Activated CD4-positive, alpha-beta T cell treated with anti-CD3 and anti-CD28 coated beads for 36 hours (primary cell): ENCODE data around the gene SLC38A3. TPM values are rescaled to one million over a fixed set of nuclear protein-coding genes. Genes with fewer than 3 reads are reported as not detected.

ENCODE experiments used
- ATAC-seq: fragments of 200-7000 bp; cut with Tn5 transposase; one replicate; pipeline ENCODE4 v1.10.0; 2021; ENCODE audit warnings: mild to moderate bottlenecking, moderate library complexity
- CTCF ChIA-PET: fragments of 350-600 bp; sonication (Branson Sonifier 250); formaldehyde crosslinking; loops from one replicate; lab custom pipeline; 2021; ENCODE audit warnings: antibody characterized with exemption; lab: Charles Lee
- POLR2A ChIA-PET: fragments of 350-600 bp; sonication (Branson Sonifier 250); formaldehyde crosslinking; loops from one replicate; lab custom pipeline; 2021; ENCODE audit warnings: antibody characterized with exemption, inconsistent platforms; lab: Charles Lee
- DNase-seq: peaks from one replicate; pipeline ENCODE4 v3.0.0-alpha.2; 2020
- H3K27ac Mint-ChIP-seq: one replicate; pipeline ENCODE4 v1.8.0; 2021; ENCODE audit warnings: mixed read lengths
- H3K27me3 Mint-ChIP-seq: one replicate; pipeline ENCODE4 v1.8.0; 2021; ENCODE audit warnings: mixed read lengths
- H3K36me3 Mint-ChIP-seq: one replicate; pipeline ENCODE4 v1.8.0; 2021; ENCODE audit warnings: low read depth, mixed read lengths
- H3K4me1 Mint-ChIP-seq: one replicate; pipeline ENCODE4 v1.8.0; 2021; ENCODE audit warnings: mixed read lengths
- H3K4me3 Mint-ChIP-seq: one replicate; pipeline ENCODE4 v1.8.0; 2021; ENCODE audit warnings: mild to moderate bottlenecking, moderate library complexity, mixed read lengths
- H3K9me3 Mint-ChIP-seq: one replicate; pipeline ENCODE4 v1.8.0; 2021; ENCODE audit warnings: low read depth, mixed read lengths
- intact Hi-C, 2 experiments: fragments of 100-400 bp; cut with DNase I in 1 of 2; cut with micrococcal nuclease in 1 of 2; formaldehyde crosslinking; loops; one replicate each; pipeline versions ENCODE4 v1.14.2 to v1.15.1; 2022 to 2024; cut with DNase I, micrococcal nuclease
- total RNA-seq, 2 experiments: library from RNA; stranded (reverse); gene quantifications; one replicate each; pipeline ENCODE4 v1.2.3, GENCODE V29; 2021

SLC38A3 gene
- total RNA-seq, 2 experiments from 2014 or later: 0.12 TPM; not detected in 1

GRCh38 chr3:50212502-50212901 is 7.4 kb downstream of the SLC38A3 start:
- Mint-ChIP-seq H3K36me3 (no peaks in the 10 kb centered on the region), H3K4me1 (no peaks in the 10 kb centered on the region), H3K9me3 (no peaks in the 10 kb centered on the region), H3K27ac (no peak overlapping the region), H3K27me3 (peaks cover 3% of the 10 kb centered on the region), H3K4me3 (no peak overlapping the region)
- CTCF ChIA-PET: interaction anchor here (0.6 to 1.3 kb wide), 6 partner anchors 10 to 130 kb away, joined by 3 to 6 read pairs (median 3); no protein-coding TSS in a partner anchor
- ATAC-seq (no peak), DNase-seq (no peak)
- intact Hi-C loops: no loop called here
- POLR2A ChIA-PET: no interaction called here

GRCh38 chr3:50212971-50213370 is 7.9 kb downstream of the SLC38A3 start:
- ATAC-seq (no peak), DNase-seq (no peak)
- intact Hi-C loops: no loop called here
- no peak overlapping the region for H3K27ac Mint-ChIP-seq
- no peaks in the 10 kb centered on the region for H3K4me1 Mint-ChIP-seq
- H3K4me3 Mint-ChIP-seq: no peak overlapping the region
- H3K27me3 Mint-ChIP-seq: no peaks in the 10 kb centered on the region
- no peaks in the 10 kb centered on the region for H3K9me3 Mint-ChIP-seq
- ChIA-PET POLR2A (no interaction called here), CTCF (interaction anchor here (0.6 to 1.4 kb wide), 2 partner anchors 13 to 14 kb away, joined by 4 to 6 read pairs; no protein-coding TSS in a partner anchor)
- H3K36me3 Mint-ChIP-seq: no peaks in the 10 kb centered on the region

- DNase-seq (no peak), ATAC-seq (no peak)
- no peak overlapping the region for H3K27ac Mint-ChIP-seq
- ChIA-PET CTCF (interaction anchor here (0.6 to 1.4 kb wide), 2 partner anchors 12 to 14 kb away, joined by 4 to 6 read pairs; no protein-coding TSS in a partner anchor), POLR2A (no interaction called here)
- H3K4me1 Mint-ChIP-seq: no peaks in the 10 kb centered on the region
- H3K4me3 Mint-ChIP-seq: no peak overlapping the region
- no peaks in the 10 kb centered on the region for H3K9me3 Mint-ChIP-seq
- intact Hi-C loops: no loop called here
- H3K27me3 Mint-ChIP-seq: no peaks in the 10 kb centered on the region
- no peaks in the 10 kb centered on the region for H3K36me3 Mint-ChIP-seq
These were observed 8.3 kb downstream of the SLC38A3 start for GRCh38 chr3:50213373-50213772.

- no peak for DNase-seq
- ChIA-PET POLR2A (no interaction called here), CTCF (interaction anchor here (0.7 to 1.0 kb wide), 4 partner anchors 11 to 435 kb away, joined by 3 to 5 read pairs (median 3); no protein-coding TSS in a partner anchor)
- Mint-ChIP-seq H3K9me3 (no peaks in the 10 kb centered on the region), H3K4me3 (no peak overlapping the region), H3K36me3 (no peaks in the 10 kb centered on the region), H3K27me3 (no peaks in the 10 kb centered on the region), H3K4me1 (no peaks in the 10 kb centered on the region), H3K27ac (no peak overlapping the region)
- no peak for ATAC-seq
- intact Hi-C loops: no loop called here
These were observed 9.8 kb downstream of the SLC38A3 start for GRCh38 chr3:50214824-50215223.

- no peak overlapping the region for H3K4me3 Mint-ChIP-seq
- CTCF ChIA-PET: interaction anchor here (0.7 to 2.3 kb wide), 5 partner anchors 12 to 436 kb away, joined by 3 to 9 read pairs (median 5); no protein-coding TSS in a partner anchor
- ATAC-seq: no peak
- intact Hi-C loops: no loop called here
- POLR2A ChIA-PET: no interaction called here
- H3K27ac Mint-ChIP-seq: no peak overlapping the region
- H3K36me3 Mint-ChIP-seq: no peaks in the 10 kb centered on the region
- H3K9me3 Mint-ChIP-seq: no peaks in the 10 kb centered on the region
- H3K27me3 Mint-ChIP-seq: no peaks in the 10 kb centered on the region
- no peaks in the 10 kb centered on the region for H3K4me1 Mint-ChIP-seq
- no peak for DNase-seq
These were observed 10.5 kb downstream of the SLC38A3 start for GRCh38 chr3:50215529-50215928.

- Mint-ChIP-seq H3K27ac (no peak overlapping the region), H3K27me3 (no peaks in the 10 kb centered on the region), H3K4me1 (no peaks in the 10 kb centered on the region), H3K36me3 (no peaks in the 10 kb centered on the region), H3K9me3 (no peaks in the 10 kb centered on the region), H3K4me3 (no peak overlapping the region)
- ChIA-PET POLR2A (no interaction called here), CTCF (interaction anchor here (2.3 kb wide), 1 partner anchor 29 kb away, joined by 6 read pairs; no protein-coding TSS in a partner anchor)
- DNase-seq (no peak), ATAC-seq (no peak)
- intact Hi-C loops: no loop called here
These were observed 12.6 kb downstream of the SLC38A3 start for GRCh38 chr3:50217681-50218080.

- Mint-ChIP-seq H3K9me3 (no peaks in the 10 kb centered on the region), H3K4me1 (no peaks in the 10 kb centered on the region), H3K4me3 (no peak overlapping the region), H3K36me3 (no peaks in the 10 kb centered on the region), H3K27me3 (no peaks in the 10 kb centered on the region), H3K27ac (no peak overlapping the region)
- ATAC-seq: no peak
- DNase-seq: no peak
- CTCF ChIA-PET: interaction anchor here (0.7 to 2.0 kb wide), 2 partner anchors 24 to 46 kb away, joined by 3 to 7 read pairs; no protein-coding TSS in a partner anchor
- POLR2A ChIA-PET: interaction anchor here (0.6 to 1.4 kb wide), 2 partner anchors 24 to 36 kb away, joined by 3 read pairs; no protein-coding TSS in a partner anchor
- intact Hi-C loops: no loop called here
These were observed 13.4 kb downstream of the SLC38A3 start for GRCh38 chr3:50218448-50218847.

- Mint-ChIP-seq H3K4me3 (no peak overlapping the region), H3K27me3 (no peaks in the 10 kb centered on the region), H3K36me3 (no peaks in the 10 kb centered on the region), H3K9me3 (no peaks in the 10 kb centered on the region), H3K27ac (no peak overlapping the region), H3K4me1 (no peaks in the 10 kb centered on the region)
- DNase-seq (no peak), ATAC-seq (no peak)
- ChIA-PET POLR2A (interaction anchor here (0.6 to 1.4 kb wide), 2 partner anchors 25 to 558 kb away, joined by 3 read pairs; no protein-coding TSS in a partner anchor), CTCF (interaction anchor here (0.5 to 2.0 kb wide), 4 partner anchors 25 to 1473 kb away, joined by 3 to 7 read pairs (median 3); no protein-coding TSS in a partner anchor)
- intact Hi-C loops: no loop called here
These were observed 14.2 kb downstream of the SLC38A3 start for GRCh38 chr3:50219285-50219684.

- Mint-ChIP-seq H3K4me1 (no peaks in the 10 kb centered on the region), H3K4me3 (no peak overlapping the region), H3K27ac (no peak overlapping the region), H3K36me3 (no peaks in the 10 kb centered on the region), H3K27me3 (no peaks in the 10 kb centered on the region), H3K9me3 (no peaks in the 10 kb centered on the region)
- no peak for ATAC-seq
- CTCF ChIA-PET: interaction anchor here (0.6 to 2.0 kb wide), 4 partner anchors 26 to 372 kb away, joined by 3 to 7 read pairs (median 4); no protein-coding TSS in a partner anchor
- POLR2A ChIA-PET: no interaction called here
- intact Hi-C loops: loop anchor here in 1 of 2 experiments (10.0 kb wide), 1 partner anchor 1375 kb away; the partner anchor contains the start of gene PRKAR2A
- no peak for DNase-seq
These were observed 15.0 kb downstream of the SLC38A3 start for GRCh38 chr3:50220109-50220508.

- ATAC-seq (peak; percentile 40), DNase-seq (no peak)
- Mint-ChIP-seq H3K4me1 (peaks cover 6% of the 10 kb centered on the region), H3K9me3 (no peaks in the 10 kb centered on the region), H3K27ac (no peak overlapping the region), H3K27me3 (no peaks in the 10 kb centered on the region), H3K4me3 (no peak overlapping the region), H3K36me3 (no peaks in the 10 kb centered on the region)
- ChIA-PET CTCF (interaction anchor here (0.6 to 2.6 kb wide), 8 partner anchors 19 to 1176 kb away, joined by 3 to 19 read pairs (median 4); no protein-coding TSS in a partner anchor), POLR2A (interaction anchor here (0.6 kb wide), 1 partner anchor 13 kb away, joined by 4 read pairs; no protein-coding TSS in a partner anchor)
- intact Hi-C loops: loop anchor here in 1 of 2 experiments (10.0 kb wide), 1 partner anchor 1376 kb away; the partner anchor contains the start of gene PRKAR2A
These were observed 16.0 kb downstream of the SLC38A3 start for GRCh38 chr3:50221051-50221410.

GRCh38 chr3:50221411-50222168 is 16.5 kb downstream of the SLC38A3 start:
- H3K4me1 Mint-ChIP-seq: peaks cover 8% of the 10 kb centered on the region
- intact Hi-C loops: loop anchor here in 1 of 2 experiments (10.0 kb wide), 1 partner anchor 1377 kb away; the partner anchor contains the start of gene PRKAR2A
- DNase-seq: no peak
- H3K4me3 Mint-ChIP-seq: no peak overlapping the region
- H3K27me3 Mint-ChIP-seq: no peaks in the 10 kb centered on the region
- H3K36me3 Mint-ChIP-seq: no peaks in the 10 kb centered on the region
- POLR2A ChIA-PET: interaction anchor here (0.6 kb wide), 1 partner anchor 13 kb away, joined by 4 read pairs; no protein-coding TSS in a partner anchor
- CTCF ChIA-PET: interaction anchor here (0.6 to 2.6 kb wide), 7 partner anchors 20 to 1176 kb away, joined by 3 to 19 read pairs (median 3); no protein-coding TSS in a partner anchor
- H3K9me3 Mint-ChIP-seq: no peaks in the 10 kb centered on the region
- no peak overlapping the region for H3K27ac Mint-ChIP-seq
- no peak for ATAC-seq
